Caco-2 (cell line): Measurements from ENCODE around the gene SQSTM1. TPM values are rescaled to one million over a fixed set of nuclear protein-coding genes. Genes with fewer than 3 reads are reported as not detected.
"Not testable (repeated sequence)": the region's sequence is repeated elsewhere in the genome, so short reads cannot be mapped to it uniquely, and the experiment has no call there.

Experiments used
- BruUV-seq: library from RNA; stranded (reverse); fragments of 400-500 nt; replicated peaks from 2 replicates; lab custom pipeline; 2021; lab: Mats Ljungman, UMichigan
- CTCF ChIA-PET: fragments of 300-600 bp; sonication (Branson Sonifier 250); formaldehyde crosslinking; loops from one replicate; lab custom pipeline; 2022; ENCODE audit warnings: antibody characterized with exemption; lab: Charles Lee
- POLR2A ChIA-PET: fragments of 300-600 bp; sonication (Branson Sonifier 250); formaldehyde crosslinking; loops from one replicate; lab custom pipeline; 2022; ENCODE audit warnings: antibody characterized with exemption; lab: Charles Lee
- DNase-seq, 2 experiments: peaks; one replicate each; pipeline versions ENCODE4 v3.0.0 to v3.0.0-alpha.2; 2020 to 2022
- H3K27me3 ChIP-seq: replicated peaks from 2 replicates; pipeline ENCODE4 v1.6.0; 2011; ENCODE audit warnings: low read length; ENCODE audit not compliant: control insufficient read depth, insufficient read depth
- H3K36me3 ChIP-seq: 2 replicates; pipeline ENCODE4 v1.5.1; 2011; ENCODE audit warnings: low read length; ENCODE audit not compliant: control insufficient read depth, insufficient read depth
- H3K4me1 ChIP-seq: fragments of 250-450 bp; sonication (Bioruptor Pico); 2 replicates; pipeline ENCODE4 v1.5.1; 2020; ENCODE audit warnings: mild to moderate bottlenecking
- H3K4me3 ChIP-seq: 2 replicates; pipeline ENCODE4 v1.5.1; 2011; ENCODE audit warnings: low read depth, mild to moderate bottlenecking, control low read depth, low read length
- H3K9me3 ChIP-seq: fragments of 250-450 bp; sonication (Bioruptor Pico); 2 replicates; pipeline ENCODE4 v1.5.1; 2020; ENCODE audit warnings: mild to moderate bottlenecking, moderate library complexity
- H3K27ac Mint-ChIP-seq: one replicate; pipeline ENCODE4 v1.8.0; 2022; ENCODE audit warnings: mixed read lengths; ENCODE audit not compliant: unreplicated experiment
- H3K27me3 Mint-ChIP-seq: one replicate; pipeline ENCODE4 v1.8.0; 2022; ENCODE audit warnings: mixed read lengths; ENCODE audit not compliant: insufficient read depth, unreplicated experiment
- H3K36me3 Mint-ChIP-seq: one replicate; pipeline ENCODE4 v1.8.0; 2022; ENCODE audit warnings: mild to moderate bottlenecking, mixed read lengths; ENCODE audit not compliant: insufficient read depth, unreplicated experiment
- H3K4me1 Mint-ChIP-seq: one replicate; pipeline ENCODE4 v1.8.0; 2022; ENCODE audit warnings: low read depth, mixed read lengths; ENCODE audit not compliant: unreplicated experiment
- H3K4me3 Mint-ChIP-seq: one replicate; pipeline ENCODE4 v1.8.0; 2022; ENCODE audit warnings: mild to moderate bottlenecking, moderate library complexity, mixed read lengths; ENCODE audit not compliant: unreplicated experiment
- H3K9me3 Mint-ChIP-seq: one replicate; pipeline ENCODE4 v1.8.0; 2022; ENCODE audit warnings: mixed read lengths; ENCODE audit not compliant: unreplicated experiment
- intact Hi-C: fragments of 100-400 bp; cut with micrococcal nuclease; formaldehyde crosslinking; loops from one replicate; pipeline ENCODE4 v1.10.0; 2022; ENCODE audit not compliant: unreplicated experiment
- total RNA-seq: library from RNA; stranded (reverse); gene quantifications from 2 replicates; pipeline ENCODE4 v1.2.3, GENCODE V29; 2022
- TF ChIP-seq, protein P1 (sequence below), 2 experiments: fragments of 200-600 bp in 1 of 2; IDR thresholded peaks; 1 replicate in 1 of 2; 2 replicates in 1 of 2; pipeline versions ENCODE4 v1.5.1 to v1.8.0; 2011 to 2022; ENCODE audit warnings: antibody characterized with exemption in 1 of 2, control low read depth in 1 of 2, inconsistent platforms in 1 of 2, low read depth in 1 of 2, low read length in 1 of 2, mild to moderate bottlenecking in 1 of 2, moderate library complexity in 1 of 2; ENCODE audit not compliant: insufficient read depth in 1 of 2, severe bottlenecking in 1 of 2, unreplicated experiment in 1 of 2

Gene SQSTM1
- total RNA-seq, 1 experiment from 2014 or later, result 259 TPM

DNA sequence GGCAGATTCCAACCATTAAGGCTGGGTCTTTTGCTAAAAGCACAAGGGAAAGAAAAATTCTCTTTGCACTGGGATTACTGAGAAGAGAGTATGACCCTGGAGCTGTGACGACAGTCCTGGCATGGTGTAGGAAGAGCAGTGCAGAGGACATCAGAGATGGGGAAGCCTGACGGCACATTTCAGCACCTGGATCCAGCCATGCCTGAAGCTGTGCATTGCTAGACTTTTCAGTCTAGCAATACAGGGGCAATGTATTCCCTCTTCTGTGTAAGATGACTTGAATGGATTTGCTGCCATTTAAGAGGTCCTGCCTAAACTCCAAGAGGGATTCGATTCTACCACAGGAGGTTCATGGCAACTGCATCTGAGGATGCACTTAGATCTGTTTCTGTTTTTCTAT is 50.2 kb downstream of the SQSTM1 start:
- no peaks in the 10 kb centered on the region for H3K9me3 ChIP-seq
- Mint-ChIP-seq H3K27ac (no peak overlapping the region), H3K36me3 (peaks cover 43% of the 10 kb centered on the region), H3K9me3 (no peaks in the 10 kb centered on the region), H3K27me3 (no peaks in the 10 kb centered on the region), H3K4me3 (no peak overlapping the region), H3K4me1 (no peaks in the 10 kb centered on the region)
- DNase-seq, result no peak
- CTCF ChIA-PET, result no interaction called here
- H3K27me3 ChIP-seq, result no peaks in the 10 kb centered on the region
- intact Hi-C loops, result no loop called here
- no peak overlapping the region for H3K4me3 ChIP-seq
- POLR2A ChIA-PET, result no interaction called here
- H3K36me3 ChIP-seq, result peaks cover 2% of the 10 kb centered on the region
- no peaks in the 10 kb centered on the region for H3K4me1 ChIP-seq
- no TSS peak for BruUV-seq
- TF ChIP-seq, protein P1, sequence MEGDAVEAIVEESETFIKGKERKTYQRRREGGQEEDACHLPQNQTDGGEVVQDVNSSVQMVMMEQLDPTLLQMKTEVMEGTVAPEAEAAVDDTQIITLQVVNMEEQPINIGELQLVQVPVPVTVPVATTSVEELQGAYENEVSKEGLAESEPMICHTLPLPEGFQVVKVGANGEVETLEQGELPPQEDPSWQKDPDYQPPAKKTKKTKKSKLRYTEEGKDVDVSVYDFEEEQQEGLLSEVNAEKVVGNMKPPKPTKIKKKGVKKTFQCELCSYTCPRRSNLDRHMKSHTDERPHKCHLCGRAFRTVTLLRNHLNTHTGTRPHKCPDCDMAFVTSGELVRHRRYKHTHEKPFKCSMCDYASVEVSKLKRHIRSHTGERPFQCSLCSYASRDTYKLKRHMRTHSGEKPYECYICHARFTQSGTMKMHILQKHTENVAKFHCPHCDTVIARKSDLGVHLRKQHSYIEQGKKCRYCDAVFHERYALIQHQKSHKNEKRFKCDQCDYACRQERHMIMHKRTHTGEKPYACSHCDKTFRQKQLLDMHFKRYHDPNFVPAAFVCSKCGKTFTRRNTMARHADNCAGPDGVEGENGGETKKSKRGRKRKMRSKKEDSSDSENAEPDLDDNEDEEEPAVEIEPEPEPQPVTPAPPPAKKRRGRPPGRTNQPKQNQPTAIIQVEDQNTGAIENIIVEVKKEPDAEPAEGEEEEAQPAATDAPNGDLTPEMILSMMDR (IDR thresholded peaks at IDR 0.05; ENCODE audit: insufficient read depth in 1 of 2, low read depth in 1 of 2, low read length in 1 of 2, severe bottlenecking in 1 of 2, unreplicated experiment in 1 of 2), result no peak

DNA sequence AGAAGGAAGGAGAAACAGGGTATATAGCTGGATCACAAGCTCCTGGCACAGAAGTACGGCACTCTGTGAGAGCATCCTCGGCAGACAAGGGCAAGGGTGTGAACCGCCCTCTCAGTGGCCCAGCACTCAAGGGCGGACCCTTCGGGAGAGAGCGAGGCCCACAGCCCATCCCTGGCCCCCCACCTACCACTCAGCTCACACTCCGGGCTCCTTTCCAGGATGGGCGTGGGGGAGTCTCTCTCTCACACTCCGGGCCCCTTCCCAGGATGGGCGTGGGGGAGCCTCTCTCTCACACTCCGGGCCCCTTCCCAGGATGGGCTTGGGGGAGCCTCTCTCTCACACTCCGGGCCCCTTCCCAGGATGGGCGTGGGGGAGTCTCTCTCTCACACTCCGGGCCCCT is 50.8 kb downstream of the SQSTM1 start:
- H3K4me3 Mint-ChIP-seq, H3K27me3 Mint-ChIP-seq, CTCF ChIA-PET, H3K27me3 ChIP-seq, H3K36me3 ChIP-seq, POLR2A ChIA-PET, intact Hi-C loops, H3K4me1 Mint-ChIP-seq, H3K9me3 ChIP-seq, H3K4me3 ChIP-seq, H3K4me1 ChIP-seq, H3K9me3 Mint-ChIP-seq, DNase-seq, BruUV-seq, H3K27ac Mint-ChIP-seq: not testable (repeated sequence)
- H3K36me3 Mint-ChIP-seq, result peaks cover 47% of the 10 kb centered on the region

DNA sequence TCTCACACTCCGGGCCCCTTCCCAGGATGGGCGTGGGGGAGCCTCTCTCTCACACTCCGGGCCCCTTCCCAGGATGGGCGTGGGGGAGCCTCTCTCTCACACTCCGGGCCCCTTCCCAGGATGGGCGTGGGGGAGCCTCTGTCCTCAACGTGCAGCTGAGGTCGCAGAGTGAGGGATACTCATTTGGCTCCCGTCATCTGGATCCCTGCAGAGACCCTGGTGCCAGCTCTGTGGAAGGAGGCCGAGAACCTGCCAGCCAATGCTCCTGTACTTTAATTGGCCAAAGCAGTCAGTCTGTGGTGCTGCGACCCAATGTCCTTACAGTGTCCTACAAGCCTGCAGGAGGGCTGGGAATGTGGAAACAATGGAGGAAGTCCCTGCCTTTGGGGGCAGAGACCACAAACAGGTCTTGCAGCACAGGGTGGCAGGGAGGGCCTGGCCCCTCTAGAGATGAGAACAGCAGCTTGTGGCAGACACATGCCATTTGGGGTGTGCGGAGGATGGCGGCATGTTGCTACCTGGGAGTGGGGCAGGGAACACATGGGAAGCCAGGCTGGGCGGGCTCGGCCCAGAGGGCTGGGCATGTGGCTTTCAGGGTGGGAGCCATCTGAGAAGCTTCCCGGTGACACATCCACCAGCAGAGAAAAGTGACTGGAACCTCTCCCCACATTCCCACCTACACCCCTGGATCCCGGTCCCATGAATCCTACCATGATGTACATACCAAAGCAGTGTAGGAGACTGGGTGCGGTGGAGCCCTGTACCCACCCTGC is 51.5 kb downstream of the SQSTM1 start:
- Mint-ChIP-seq H3K36me3 (peaks cover 43% of the 10 kb centered on the region), H3K27me3 (no peaks in the 10 kb centered on the region), H3K27ac (no peak overlapping the region), H3K9me3 (no peaks in the 10 kb centered on the region), H3K4me1 (no peaks in the 10 kb centered on the region), H3K4me3 (no peak overlapping the region)
- Histone ChIP-seq H3K4me3 (no peak overlapping the region), H3K27me3 (no peaks in the 10 kb centered on the region), H3K9me3 (no peaks in the 10 kb centered on the region), H3K4me1 (no peaks in the 10 kb centered on the region), H3K36me3 (peaks cover 2% of the 10 kb centered on the region)
- BruUV-seq, result no TSS peak
- TF ChIP-seq, protein P1 (IDR thresholded peaks at IDR 0.05; ENCODE audit: insufficient read depth in 1 of 2, low read depth in 1 of 2, low read length in 1 of 2, severe bottlenecking in 1 of 2, unreplicated experiment in 1 of 2), result no peak
- ChIA-PET CTCF (no interaction called here), POLR2A (no interaction called here)
- intact Hi-C loops, result no loop called here
- DNase-seq, result no peak
